SU-DHL-6 (cell line): ENCODE results near the gene BOD1L2.

Source experiments
- H2AFZ ChIP-seq: fragments of 200-600 bp; sonication (generic); 2 replicates; pipeline ENCODE4 v1.6.1; 2014; ENCODE audit warnings: low read depth, mild to moderate bottlenecking, moderate library complexity, mixed read lengths, antibody characterized with exemption, low read length; ENCODE audit not compliant: severe bottlenecking
- H3F3A ChIP-seq: fragments of 200-600 bp; shearing (Covaris generic); 2 replicates; pipeline ENCODE4 v1.6.0; 2016; ENCODE audit warnings: antibody characterized with exemption, mild to moderate bottlenecking; ENCODE audit not compliant: insufficient read depth
- H3K27ac ChIP-seq: fragments of 200-600 bp; sonication (generic); 2 replicates; pipeline ENCODE4 v1.5.1; 2016; ENCODE audit warnings: low read depth, mild to moderate bottlenecking, low read length, moderate library complexity, mixed read lengths
- H3K27me3 ChIP-seq: fragments of 200-600 bp; sonication (generic), shearing (Covaris generic); 2 replicates; pipeline ENCODE4 v1.6.0; 2014; ENCODE audit warnings: mild to moderate bottlenecking, low read length
- H3K36me3 ChIP-seq: fragments of 200-600 bp; sonication (generic); 2 replicates; pipeline ENCODE4 v1.6.1; 2014; ENCODE audit warnings: mild to moderate bottlenecking, low read length, mixed read lengths
- H3K4me2 ChIP-seq: fragments of 300-600, 200-600 bp; shearing (Covaris generic), sonication (generic); 2 replicates; pipeline ENCODE4 v1.6.0; 2014; ENCODE audit warnings: low read length, low read depth, mild to moderate bottlenecking; ENCODE audit not compliant: poor library complexity, severe bottlenecking
- H3K4me3 ChIP-seq: fragments of 200-600 bp; sonication (generic); 2 replicates; pipeline ENCODE4 v1.5.1; 2014; ENCODE audit warnings: antibody characterized with exemption, low read length, mild to moderate bottlenecking, mixed read lengths; ENCODE audit not compliant: insufficient read depth, poor library complexity, severe bottlenecking
- H3K79me2 ChIP-seq: fragments of 200-600 bp; sonication (generic); 2 replicates; pipeline ENCODE4 v1.6.1; 2014; ENCODE audit warnings: mild to moderate bottlenecking, low read length, moderate library complexity; ENCODE audit not compliant: insufficient read depth
- H3K9ac ChIP-seq: fragments of 200-600 bp; sonication (generic); 2 replicates; pipeline ENCODE4 v1.7.0; 2014; ENCODE audit warnings: mild to moderate bottlenecking, low read length
- H3K9me2 ChIP-seq: fragments of 200-600 bp; sonication (generic); replicated peaks from 2 replicates; pipeline ENCODE4 v1.6.1; 2014; ENCODE audit warnings: low read length; ENCODE audit not compliant: insufficient read depth
- H3K9me3 ChIP-seq: fragments of 200-600 bp; sonication (generic); 2 replicates; pipeline ENCODE4 v1.6.1; 2014; ENCODE audit warnings: low read length, mixed read lengths; ENCODE audit not compliant: insufficient read depth
- H4K20me1 ChIP-seq: fragments of 200-600 bp; sonication (generic); 2 replicates; pipeline ENCODE4 v1.6.1; 2014; ENCODE audit warnings: low read depth, mild to moderate bottlenecking, antibody characterized with exemption, low read length, moderate library complexity, mixed read lengths
- CTCF ChIP-seq: fragments of 200-600 bp; sonication (generic); IDR thresholded peaks from one replicate; pipeline ENCODE4 v1.5.1; 2017; ENCODE audit warnings: antibody characterized with exemption, mild to moderate bottlenecking, low read length, moderate library complexity; ENCODE audit not compliant: insufficient read depth, poor library complexity, severe bottlenecking
- EZH2phosphoT487 ChIP-seq: fragments of 200-600 bp; sonication (generic), shearing (Covaris generic); conservative IDR thresholded peaks from 2 replicates; pipeline ENCODE4 v1.6.1; 2018; ENCODE audit warnings: mild to moderate bottlenecking, antibody characterized with exemption, low read length, moderate library complexity, mixed read lengths

The BOD1L2 gene

GRCh38 chr18:57146956-57147636, at the start of gene BOD1L2:
BOD1L2 (plus strand) TSS chr18:57147087; CDS start chr18:57147313, 226 bp downstream.
- Histone ChIP-seq H3K4me2 (no peak within 1 kb of the TSS), H3K79me2 (no peaks in the 10 kb centered on the region), H3K27me3 (no peaks in the 10 kb centered on the region), H2AFZ (no peak within 1 kb of the TSS), H3K27ac (no peak within 1 kb of the TSS), H3K9ac (no peak within 1 kb of the TSS), H3K36me3 (no peaks in the 10 kb centered on the region), H3F3A (no peaks in the 10 kb centered on the region), H4K20me1 (no peaks in the 10 kb centered on the region), H3K9me2 (no peaks in the 10 kb centered on the region), H3K4me3 (no peak within 1 kb of the TSS), H3K9me3 (no peaks in the 10 kb centered on the region)
- TF ChIP-seq EZH2phosphoT487 (no peak), CTCF (no peak)

GRCh38 chr18:57107140-57107832, 39.6 kb upstream of the BOD1L2 start:
- no peak overlapping the region for H3K4me2 ChIP-seq
- no peaks in the 10 kb centered on the region for H3K36me3 ChIP-seq
- no peaks in the 10 kb centered on the region for H3K27me3 ChIP-seq
- H3K27ac ChIP-seq = no peak overlapping the region
- H3K9me2 ChIP-seq = no peaks in the 10 kb centered on the region
- H3F3A ChIP-seq = no peaks in the 10 kb centered on the region
- H4K20me1 ChIP-seq = no peaks in the 10 kb centered on the region
- H3K4me3 ChIP-seq = no peak overlapping the region
- H3K9me3 ChIP-seq = no peaks in the 10 kb centered on the region
- TF ChIP-seq CTCF (no peak), EZH2phosphoT487 (no peak)
- H3K9ac ChIP-seq = no peak overlapping the region
- H2AFZ ChIP-seq = no peak overlapping the region
- no peaks in the 10 kb centered on the region for H3K79me2 ChIP-seq

- TF ChIP-seq CTCF (no peak), EZH2phosphoT487 (no peak)
- Histone ChIP-seq H3K9me2 (no peaks in the 10 kb centered on the region), H2AFZ (no peak overlapping the region), H3K36me3 (no peaks in the 10 kb centered on the region), H3K4me3 (no peak overlapping the region), H4K20me1 (no peaks in the 10 kb centered on the region), H3K27ac (no peak overlapping the region), H3K4me2 (no peak overlapping the region), H3K79me2 (no peaks in the 10 kb centered on the region), H3K9ac (no peak overlapping the region), H3K9me3 (no peaks in the 10 kb centered on the region), H3F3A (no peaks in the 10 kb centered on the region), H3K27me3 (no peaks in the 10 kb centered on the region)
Observed at GRCh38 chr18:57110290-57110689, 36.6 kb upstream of the BOD1L2 start.
